H1 (cell line): ENCODE data around the gene LIMS1.

ENCODE experiments used
- BRCA1 ChIP-seq: IDR thresholded peaks from 2 replicates; pipeline ENCODE4 v1.6.1; 2012; ENCODE audit warnings: low read depth, low read length, improper control_type of control experiment
- CBX8 ChIP-seq: fragments of 300-800, 300-1000 bp; sonication (generic); IDR thresholded peaks from 2 replicates; pipeline ENCODE4 v1.7.1; 2016; ENCODE audit warnings: low read depth, low read length, borderline replicate concordance
- CEBPB ChIP-seq: IDR thresholded peaks from 2 replicates; pipeline ENCODE4 v1.6.1; 2012; ENCODE audit warnings: low read depth, low read length
- CHD1 ChIP-seq: IDR thresholded peaks from 2 replicates; pipeline ENCODE4 v1.6.1; 2012; ENCODE audit warnings: low read depth, low read length, improper control_type of control experiment
- CREB1 ChIP-seq: IDR thresholded peaks from 2 replicates; pipeline ENCODE4 v1.6.1; 2012; ENCODE audit warnings: inconsistent platforms
- CTCF ChIP-seq, 3 experiments: IDR thresholded peaks; 1 replicate in 2 of 3; 2 replicates in 1 of 3; pipeline versions ENCODE4 v1.5.1 to v1.6.1; 2011; ENCODE audit warnings: low read length in 3 of 3, mild to moderate bottlenecking in 3 of 3, inconsistent platforms in 2 of 3, low read depth in 1 of 3, moderate library complexity in 1 of 3; ENCODE audit not compliant: insufficient read depth in 1 of 3; ENCODE audit errors: control extremely low read depth in 1 of 3
- HDAC6 ChIP-seq: IDR thresholded peaks from one replicate; pipeline ENCODE4 v1.7.1; 2012; ENCODE audit warnings: low read depth, mild to moderate bottlenecking, inconsistent platforms, low read length, moderate library complexity
- PHF8 ChIP-seq: fragments of 200-600 bp; sonication (generic); conservative IDR thresholded peaks from 2 replicates; pipeline ENCODE4 v1.7.1; 2012; ENCODE audit warnings: low read depth, mild to moderate bottlenecking, inconsistent platforms, low read length, moderate library complexity
- POLR2A ChIP-seq, 2 experiments: IDR thresholded peaks; 1 replicate in 1 of 2; 2 replicates in 1 of 2; pipeline ENCODE4 v1.6.1; 2011; ENCODE audit warnings: low read depth in 2 of 2, low read length in 2 of 2, mild to moderate bottlenecking in 2 of 2; ENCODE audit errors: control extremely low read depth in 1 of 2
- POLR2AphosphoS5 ChIP-seq: IDR thresholded peaks from 2 replicates; pipeline ENCODE4 v1.6.1; 2011; ENCODE audit warnings: low read depth, low read length
- RAD21 ChIP-seq, 2 experiments: IDR thresholded peaks in 1 of 2; conservative IDR thresholded peaks in 1 of 2; 2 replicates each; pipeline ENCODE4 v1.6.1; 2011; ENCODE audit warnings: low read depth in 2 of 2, low read length in 2 of 2, improper control_type of control experiment in 1 of 2, inconsistent platforms in 1 of 2, mild to moderate bottlenecking in 1 of 2, moderate library complexity in 1 of 2
- TAF1 ChIP-seq: IDR thresholded peaks from 2 replicates; pipeline ENCODE4 v1.6.1; 2011; ENCODE audit warnings: mild to moderate bottlenecking, low read depth, low read length
- TF ChIP-seq, protein P1 (sequence below): IDR thresholded peaks from 2 replicates; pipeline ENCODE4 v1.6.1; 2011; ENCODE audit warnings: low read depth, mild to moderate bottlenecking, low read length; ENCODE audit not compliant: insufficient read depth

DNA sequence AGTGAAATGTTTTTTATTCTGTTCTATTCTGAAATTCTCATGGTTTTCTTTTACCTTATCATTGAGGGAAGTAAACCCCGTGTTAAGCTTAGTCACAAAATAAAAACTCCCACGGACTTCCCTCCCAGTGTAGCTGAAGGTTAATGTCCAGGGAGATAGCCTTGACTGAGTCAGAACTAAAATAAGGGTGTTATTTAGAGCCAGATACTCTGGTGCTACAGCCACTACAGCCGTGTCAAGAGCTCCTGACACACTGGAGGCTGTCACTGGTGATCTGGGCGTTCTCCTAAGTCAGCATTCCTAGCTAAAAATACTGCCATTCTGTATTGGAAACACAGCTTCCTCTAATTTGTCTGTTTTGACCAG is 103.0 kb downstream of the LIMS1 start:
- TF ChIP-seq CEBPB: no peak
- TF ChIP-seq CTCF (IDR thresholded peaks at IDR 0.05; ENCODE audit: control extremely low read depth in 1 of 3, insufficient read depth in 1 of 3, low read depth in 1 of 3, low read length in 3 of 3): no peak
- TF ChIP-seq POLR2AphosphoS5: no peak
- no peak for TF ChIP-seq PHF8
- no peak for TF ChIP-seq BRCA1
- no peak for TF ChIP-seq POLR2A (IDR thresholded peaks at IDR 0.05; ENCODE audit: control extremely low read depth in 1 of 2, low read depth in 2 of 2, low read length in 2 of 2)
- TF ChIP-seq CREB1: no peak
- no peak for TF ChIP-seq CBX8
- TF ChIP-seq, protein P1, sequence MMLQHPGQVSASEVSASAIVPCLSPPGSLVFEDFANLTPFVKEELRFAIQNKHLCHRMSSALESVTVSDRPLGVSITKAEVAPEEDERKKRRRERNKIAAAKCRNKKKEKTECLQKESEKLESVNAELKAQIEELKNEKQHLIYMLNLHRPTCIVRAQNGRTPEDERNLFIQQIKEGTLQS: no peak
- TF ChIP-seq TAF1: no peak
- no peak for TF ChIP-seq CHD1
- TF ChIP-seq RAD21 (IDR thresholded peaks at IDR 0.05 in 1 of 2, conservative IDR thresholded peaks at IDR 0.05 in 1 of 2; ENCODE audit: low read depth in 2 of 2, low read length in 2 of 2): no peak
- TF ChIP-seq HDAC6: no peak
